ENCODE measurements around the gene OR51A4.
"Not testable (repeated sequence)": the region's sequence is repeated elsewhere in the genome, so short reads cannot be mapped to it uniquely, and the experiment has no call there.

The OR51A4 gene

GRCh38 chr11:4947505-4947904 lies at the start of gene OR51A4:
Gene OR51A4 (minus strand): TSS chr11:4947605. CDS start chr11:4947100, 505 bp downstream.
- DNase-seq = no peak

- no peak for DNase-seq
These were observed 47.1 kb upstream of the OR51A4 start, which contains the start of gene OR51L1 for GRCh38 chr11:4994551-4994950. Gene OR51L1 (plus strand): TSS chr11:4994851. CDS start chr11:4998983, 4,132 bp downstream.

- DNase-seq = no peak
These were observed 43.7 kb upstream of the OR51A4 start for GRCh38 chr11:4991060-4991459.

GRCh38 chr11:4983841-4984240 lies 36.4 kb upstream of the OR51A4 start:
- no peak for DNase-seq

- no peak for DNase-seq
These were observed 35.3 kb upstream of the OR51A4 start for GRCh38 chr11:4982678-4983077.

- no peak for DNase-seq
These were observed 31.6 kb upstream of the OR51A4 start for GRCh38 chr11:4979036-4979435.

- DNase-seq = no peak
These were observed 28.0 kb upstream of the OR51A4 start for GRCh38 chr11:4975436-4975835.

- no peak for DNase-seq
These were observed 15.4 kb upstream of the OR51A4 start for GRCh38 chr11:4962816-4963215.

GRCh38 chr11:4960877-4961276 lies 13.5 kb upstream of the OR51A4 start:
- DNase-seq = no peak

- no peak for DNase-seq
These were observed 10.0 kb upstream of the OR51A4 start for GRCh38 chr11:4957396-4957795.

- DNase-seq = not testable (repeated sequence)
These were observed 8.2 kb upstream of the OR51A4 start, which contains the start of gene OR51A2 for GRCh38 chr11:4955613-4956012. Gene OR51A2 (minus strand): TSS chr11:4955713. CDS start chr11:4955713, 0 bp downstream.

- no peak for DNase-seq
These were observed 10.7 kb downstream of the OR51A4 start for GRCh38 chr11:4936745-4937144.

GRCh38 chr11:4932751-4933150 lies 14.7 kb downstream of the OR51A4 start:
- no peak for DNase-seq

GRCh38 chr11:4926608-4927007 lies 20.8 kb downstream of the OR51A4 start:
- DNase-seq = no peak

- DNase-seq = no peak
These were observed 23.2 kb downstream of the OR51A4 start, which contains the start of gene OR51G1 for GRCh38 chr11:4924239-4924638. Gene OR51G1 (minus strand): TSS chr11:4924339. CDS start chr11:4924339, 0 bp downstream.

GRCh38 chr11:4922304-4922703 lies 25.1 kb downstream of the OR51A4 start:
- no peak for DNase-seq

GRCh38 chr11:4921796-4922195 lies 25.6 kb downstream of the OR51A4 start:
- no peak for DNase-seq

GRCh38 chr11:4919250-4919649 lies 28.2 kb downstream of the OR51A4 start, which contains the start of gene OR51G2:
Gene OR51G2 (minus strand): TSS chr11:4919350. CDS start chr11:4915663, 3,687 bp downstream.
- no peak for DNase-seq

- DNase-seq = no peak
These were observed 30.8 kb downstream of the OR51A4 start for GRCh38 chr11:4916581-4916980.

GRCh38 chr11:4903484-4903883 lies 43.9 kb downstream of the OR51A4 start, which contains the start of gene OR51A7:
Gene OR51A7 (plus strand): TSS chr11:4903783. CDS start chr11:4907370, 3,587 bp downstream.
- no peak for DNase-seq

Data from stimulated activated naive CD4-positive, alpha-beta T cell treated with Interleukin-2 at 50 U/mL for 16 hours (primary cell).